Stimulated activated naive CD4-positive, alpha-beta T cell (primary cell): ENCODE data around the gene PDCD5.
"Not testable (repeated sequence)": the region's sequence is repeated elsewhere in the genome, so short reads cannot be mapped to it uniquely, and the experiment has no call there.

Experiments
- DNase-seq, 6 experiments: peaks; one replicate each; lab custom pipeline; 2025; lab: John Stamatoyannopoulos, UW

PDCD5 gene

GRCh38 chr19:32580901-32581704 is at the start of gene PDCD5:
PDCD5 (plus strand) TSS chr19:32581190; CDS start chr19:32581262, 72 bp downstream.
- DNase-seq = peak; percentile 88 to 96 (median 93)

GRCh38 chr19:32532233-32532632 is 48.8 kb upstream of the PDCD5 start:
- no peak for DNase-seq

- no peak for DNase-seq
Measured at GRCh38 chr19:32537580-32537979, 43.4 kb upstream of the PDCD5 start.

- DNase-seq = no peak
Measured at GRCh38 chr19:32539240-32539916, 41.6 kb upstream of the PDCD5 start.

- no peak for DNase-seq
Measured at GRCh38 chr19:32540621-32541020, 40.4 kb upstream of the PDCD5 start.

- not testable (repeated sequence) for DNase-seq
Measured at GRCh38 chr19:32541376-32541775, 39.6 kb upstream of the PDCD5 start.

- no peak for DNase-seq
Measured at GRCh38 chr19:32542477-32543108, 38.4 kb upstream of the PDCD5 start.

GRCh38 chr19:32543115-32543900 is 37.7 kb upstream of the PDCD5 start:
- no peak for DNase-seq

GRCh38 chr19:32544917-32545316 is 36.1 kb upstream of the PDCD5 start:
- no peak for DNase-seq

GRCh38 chr19:32550666-32551065 is 30.3 kb upstream of the PDCD5 start:
- DNase-seq = no peak

GRCh38 chr19:32555786-32556185 is 25.2 kb upstream of the PDCD5 start:
- no peak for DNase-seq

GRCh38 chr19:32558607-32559228 is 22.3 kb upstream of the PDCD5 start:
- no peak for DNase-seq

GRCh38 chr19:32563761-32564160 is 17.2 kb upstream of the PDCD5 start:
- DNase-seq = no peak

GRCh38 chr19:32566246-32566830 is 14.7 kb upstream of the PDCD5 start:
- no peak for DNase-seq

- no peak for DNase-seq
Measured at GRCh38 chr19:32567486-32567885, 13.5 kb upstream of the PDCD5 start.

- peak; percentile 14 to 58 (median 46) for DNase-seq
Measured at GRCh38 chr19:32570081-32570785, 10.8 kb upstream of the PDCD5 start.

- not testable (repeated sequence) for DNase-seq
Measured at GRCh38 chr19:32571471-32572075, 9.4 kb upstream of the PDCD5 start.

- DNase-seq = peak in 3 of 6 experiments; percentile 3 to 35 (median 4)
Measured at GRCh38 chr19:32572700-32573491, 8.1 kb upstream of the PDCD5 start.

- no peak for DNase-seq
Measured at GRCh38 chr19:32573492-32573794, 7.5 kb upstream of the PDCD5 start.
